Cardiac fibroblast (primary cell): ENCODE results near the gene MTARC2.
"Not testable (repeated sequence)": the region's sequence is repeated elsewhere in the genome, so short reads cannot be mapped to it uniquely, and the experiment has no call there.

Experiments used
- DNase-seq, 2 donors: peaks; one replicate each; pipeline versions ENCODE4 v3.0.0 to v3.0.0-alpha.2; 2010; ENCODE audit warnings: low read depth in 2 of 2
- H3K4me3 ChIP-seq, 2 donors: replicated peaks in 1 of 2; 1 replicate in 1 of 2; 2 replicates in 1 of 2; pipeline ENCODE4 v1.5.1; 2011; ENCODE audit warnings: low read depth in 2 of 2, low read length in 2 of 2, mild to moderate bottlenecking in 2 of 2, moderate library complexity in 1 of 2
- TF ChIP-seq, protein P1 (sequence below): IDR thresholded peaks from one replicate; pipeline ENCODE4 v1.5.1; 2011; ENCODE audit warnings: low read depth, mild to moderate bottlenecking, low read length, inconsistent platforms

MTARC2 gene

GRCh38 chr1:220732137-220732536, 16.0 kb upstream of the MTARC2 start:
- DNase-seq: peak in 1 of 2 donors; percentile 19
- no peak overlapping the region for H3K4me3 ChIP-seq
- TF ChIP-seq, protein P1, sequence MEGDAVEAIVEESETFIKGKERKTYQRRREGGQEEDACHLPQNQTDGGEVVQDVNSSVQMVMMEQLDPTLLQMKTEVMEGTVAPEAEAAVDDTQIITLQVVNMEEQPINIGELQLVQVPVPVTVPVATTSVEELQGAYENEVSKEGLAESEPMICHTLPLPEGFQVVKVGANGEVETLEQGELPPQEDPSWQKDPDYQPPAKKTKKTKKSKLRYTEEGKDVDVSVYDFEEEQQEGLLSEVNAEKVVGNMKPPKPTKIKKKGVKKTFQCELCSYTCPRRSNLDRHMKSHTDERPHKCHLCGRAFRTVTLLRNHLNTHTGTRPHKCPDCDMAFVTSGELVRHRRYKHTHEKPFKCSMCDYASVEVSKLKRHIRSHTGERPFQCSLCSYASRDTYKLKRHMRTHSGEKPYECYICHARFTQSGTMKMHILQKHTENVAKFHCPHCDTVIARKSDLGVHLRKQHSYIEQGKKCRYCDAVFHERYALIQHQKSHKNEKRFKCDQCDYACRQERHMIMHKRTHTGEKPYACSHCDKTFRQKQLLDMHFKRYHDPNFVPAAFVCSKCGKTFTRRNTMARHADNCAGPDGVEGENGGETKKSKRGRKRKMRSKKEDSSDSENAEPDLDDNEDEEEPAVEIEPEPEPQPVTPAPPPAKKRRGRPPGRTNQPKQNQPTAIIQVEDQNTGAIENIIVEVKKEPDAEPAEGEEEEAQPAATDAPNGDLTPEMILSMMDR: no peak

- TF ChIP-seq, protein P1: no peak
- no peak overlapping the region for H3K4me3 ChIP-seq
- DNase-seq: no peak
Measured at GRCh38 chr1:220732621-220733020, 15.5 kb upstream of the MTARC2 start.

- TF ChIP-seq, protein P1: peak; percentile 90
- peak overlapping the region in 1 of 2 donors; percentile 21 for H3K4me3 ChIP-seq
- DNase-seq: peak; percentile 96 to 98
Measured at GRCh38 chr1:220733086-220733601, 15.0 kb upstream of the MTARC2 start.

- H3K4me3 ChIP-seq: no peak overlapping the region
- DNase-seq: peak; percentile 74 to 85
- TF ChIP-seq, protein P1: no peak
Measured at GRCh38 chr1:220734571-220735326, 13.4 kb upstream of the MTARC2 start.

DNA sequence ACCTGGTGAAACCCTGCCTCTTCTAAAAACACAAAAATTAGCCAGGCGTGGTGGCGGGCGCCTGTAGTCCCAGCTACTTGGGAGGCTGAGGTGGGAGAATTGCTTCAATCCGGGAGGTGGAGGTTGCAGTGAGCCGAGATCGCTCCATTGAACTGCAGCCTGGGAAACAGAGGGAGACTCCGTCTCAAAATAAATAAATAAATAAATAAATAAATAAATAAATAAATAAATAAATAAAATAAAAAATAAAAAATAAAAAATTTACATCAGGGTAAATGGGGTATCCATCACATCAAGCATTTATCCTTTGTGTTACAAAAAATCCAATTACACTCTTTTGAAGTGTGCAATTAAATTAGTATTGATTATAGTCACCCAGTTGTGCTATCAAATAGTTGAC, 11.8 kb upstream of the MTARC2 start:
- H3K4me3 ChIP-seq, DNase-seq: not testable (repeated sequence)

DNA sequence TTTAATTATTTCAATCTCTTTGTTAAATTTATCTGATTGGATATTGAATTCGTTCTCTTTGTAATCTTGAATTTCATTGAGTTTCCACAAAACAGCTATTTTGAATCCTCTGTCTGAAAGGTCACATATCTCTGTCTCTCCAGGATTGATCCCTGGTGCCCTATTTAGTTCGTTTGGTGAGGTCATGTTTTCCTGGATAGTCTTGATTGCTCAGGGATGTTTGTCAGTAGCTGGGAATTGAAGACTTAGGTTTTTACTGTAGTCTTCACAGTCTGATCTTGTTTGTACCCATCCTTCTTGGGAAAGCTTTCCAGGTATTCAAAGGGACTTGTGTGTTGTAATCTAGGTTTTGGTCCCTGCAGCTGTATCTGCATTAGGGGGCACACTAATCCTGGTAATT, 6.8 kb upstream of the MTARC2 start:
- TF ChIP-seq, protein P1: no peak
- no peak for DNase-seq
- H3K4me3 ChIP-seq: no peak overlapping the region

DNA sequence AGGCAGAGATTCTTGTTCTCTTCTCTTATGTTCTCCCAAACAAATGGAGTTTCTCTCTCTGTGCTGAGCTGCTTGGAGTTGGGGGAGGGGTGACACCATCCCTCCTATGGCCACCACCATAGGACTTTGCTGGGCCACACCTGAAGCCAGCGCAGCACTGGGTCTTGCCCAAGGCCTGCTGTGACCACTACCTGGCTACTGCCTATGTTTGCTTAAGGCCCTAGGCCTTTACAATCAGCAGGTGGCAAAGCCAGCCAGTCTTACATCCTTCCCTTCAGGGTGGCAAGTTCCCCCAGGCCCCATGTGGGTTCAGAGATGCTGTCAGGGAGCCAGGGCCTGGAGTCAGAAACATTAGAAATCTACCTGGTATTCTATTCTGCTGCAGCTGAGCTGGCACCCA, 6.3 kb upstream of the MTARC2 start:
- no peak overlapping the region for H3K4me3 ChIP-seq
- TF ChIP-seq, protein P1: no peak
- DNase-seq: no peak
